ENCODE data around the gene PPP1R3A. TPM values are rescaled to one million over a fixed set of nuclear protein-coding genes. Genes with fewer than 3 reads are reported as not detected.
"Not testable (repeated sequence)": the region's sequence is repeated elsewhere in the genome, so short reads cannot be mapped to it uniquely, and the experiment has no call there.

Gene PPP1R3A
- total RNA-seq, 1 experiment from 2014 or later: not detected

GRCh38 chr7:113936982-113937381 lies 18.2 kb upstream of the PPP1R3A start:
- no peak for DNase-seq
- Histone ChIP-seq H3F3A (ENCODE audit: insufficient read depth, low read depth) (no peaks in the 10 kb centered on the region), H3K27ac (no peak overlapping the region), H3K9me2 (ENCODE audit: insufficient read depth) (no peaks in the 10 kb centered on the region; the same call in 1 of the 2 replicates), H3K4me2 (no peak overlapping the region), H2AFZ (no peak overlapping the region), H3K27me3 (ENCODE audit: insufficient read depth, low read depth) (no peaks in the 10 kb centered on the region), H3K4me1 (replicated peaks; ENCODE audit: insufficient read depth) (no peaks in the 10 kb centered on the region), H3K79me2 (ENCODE audit: low read depth) (no peaks in the 10 kb centered on the region), H3K36me3 (ENCODE audit: low read depth) (no peaks in the 10 kb centered on the region), H3K9me3 (ENCODE audit: insufficient read depth, low read depth) (no peaks in the 10 kb centered on the region), H4K20me1 (ENCODE audit: insufficient read depth) (no peaks in the 10 kb centered on the region), H3K4me3 (no peak overlapping the region)
- TF ChIP-seq EZH2 (IDR thresholded peaks at IDR 0.05; ENCODE audit: low read depth) (no peak), CTCF (conservative IDR thresholded peaks at IDR 0.05) (no peak)
- ChIA-PET CTCF (no interaction called here), POLR2A (ENCODE audit: unreplicated experiment) (no interaction called here)
- intact Hi-C loops (cut with micrococcal nuclease; ENCODE audit: unreplicated experiment): no loop called here
- BruUV-seq (replicated peaks): no TSS peak

GRCh38 chr7:113936535-113936934 lies 17.7 kb upstream of the PPP1R3A start:
- H3K9me3 ChIP-seq (ENCODE audit: insufficient read depth, low read depth): no peaks in the 10 kb centered on the region
- intact Hi-C loops (cut with micrococcal nuclease; ENCODE audit: unreplicated experiment): no loop called here
- CTCF ChIA-PET: no interaction called here

GRCh38 chr7:113929389-113929788 lies 10.6 kb upstream of the PPP1R3A start:
- POLR2A ChIA-PET (ENCODE audit: unreplicated experiment); BruUV-seq (replicated peaks); H3K9me3 ChIP-seq (ENCODE audit: insufficient read depth, low read depth): not testable (repeated sequence)

More at GRCh38 chr7:113936535-113936934, 17.7 kb upstream of the PPP1R3A start:
- Histone ChIP-seq H3K27ac (no peak overlapping the region), H3K9me2 (ENCODE audit: insufficient read depth) (no peaks in the 10 kb centered on the region; the same call in 1 of the 2 replicates), H3F3A (ENCODE audit: insufficient read depth, low read depth) (no peaks in the 10 kb centered on the region), H3K4me1 (replicated peaks; ENCODE audit: insufficient read depth) (no peaks in the 10 kb centered on the region), H3K4me2 (no peak overlapping the region), H3K79me2 (ENCODE audit: low read depth) (no peaks in the 10 kb centered on the region), H3K27me3 (ENCODE audit: insufficient read depth, low read depth) (no peaks in the 10 kb centered on the region), H4K20me1 (ENCODE audit: insufficient read depth) (no peaks in the 10 kb centered on the region), H3K4me3 (no peak overlapping the region), H2AFZ (no peak overlapping the region), H3K36me3 (ENCODE audit: low read depth) (no peaks in the 10 kb centered on the region)
- no peak for DNase-seq
- TF ChIP-seq EZH2 (IDR thresholded peaks at IDR 0.05; ENCODE audit: low read depth) (no peak), CTCF (conservative IDR thresholded peaks at IDR 0.05) (no peak)
- POLR2A ChIA-PET (ENCODE audit: unreplicated experiment): no interaction called here
- BruUV-seq (replicated peaks): no TSS peak

GRCh38 chr7:113928112-113928511 lies 9.3 kb upstream of the PPP1R3A start:
- Histone ChIP-seq H3K9me2 (ENCODE audit: insufficient read depth) (no peaks in the 10 kb centered on the region), H3K4me3 (no peak overlapping the region), H3K27ac (no peak overlapping the region), H3K36me3 (ENCODE audit: low read depth) (no peaks in the 10 kb centered on the region), H3K79me2 (ENCODE audit: low read depth) (no peaks in the 10 kb centered on the region), H2AFZ (no peak overlapping the region), H3F3A (ENCODE audit: insufficient read depth, low read depth) (no peaks in the 10 kb centered on the region), H3K9me3 (ENCODE audit: insufficient read depth, low read depth) (no peaks in the 10 kb centered on the region), H4K20me1 (ENCODE audit: insufficient read depth) (no peaks in the 10 kb centered on the region), H3K4me1 (replicated peaks; ENCODE audit: insufficient read depth) (no peaks in the 10 kb centered on the region), H3K4me2 (no peak overlapping the region), H3K27me3 (ENCODE audit: insufficient read depth, low read depth) (no peaks in the 10 kb centered on the region)
- no TSS peak for BruUV-seq (replicated peaks)
- no peak for DNase-seq
- TF ChIP-seq EZH2 (IDR thresholded peaks at IDR 0.05; ENCODE audit: low read depth) (no peak), CTCF (conservative IDR thresholded peaks at IDR 0.05) (no peak)
- ChIA-PET CTCF (no interaction called here), POLR2A (ENCODE audit: unreplicated experiment) (no interaction called here)
- intact Hi-C loops (cut with micrococcal nuclease; ENCODE audit: unreplicated experiment): no loop called here

More at GRCh38 chr7:113929389-113929788, 10.6 kb upstream of the PPP1R3A start:
- H3K4me1 ChIP-seq (replicated peaks; ENCODE audit: insufficient read depth); H2AFZ ChIP-seq; H3K27me3 ChIP-seq (ENCODE audit: insufficient read depth, low read depth); H3K4me3 ChIP-seq; H3K36me3 ChIP-seq (ENCODE audit: low read depth); H3K9me2 ChIP-seq (ENCODE audit: insufficient read depth); intact Hi-C loops (cut with micrococcal nuclease; ENCODE audit: unreplicated experiment); H3K27ac ChIP-seq; H3K4me2 ChIP-seq; CTCF ChIA-PET; DNase-seq; H3K79me2 ChIP-seq (ENCODE audit: low read depth); H4K20me1 ChIP-seq (ENCODE audit: insufficient read depth); H3F3A ChIP-seq (ENCODE audit: insufficient read depth, low read depth): not testable (repeated sequence)

Data from PC-9 (cell line).